ENCODE results near the gene HMGCL.
"Not testable (repeated sequence)": the region's sequence is repeated elsewhere in the genome, so short reads cannot be mapped to it uniquely, and the experiment has no call there.

The HMGCL gene

GRCh38 chr1:23798662-23799142 is 26.5 kb downstream of the HMGCL start:
- no peak for DNase-seq (ENCODE audit: low spot score)

- no peak for DNase-seq (ENCODE audit: low spot score)
These were observed 27.5 kb downstream of the HMGCL start for GRCh38 chr1:23797478-23798448.

- DNase-seq (ENCODE audit: low spot score): no peak
These were observed 28.6 kb downstream of the HMGCL start for GRCh38 chr1:23796466-23797271.

- DNase-seq (ENCODE audit: low spot score): no peak
These were observed 29.4 kb downstream of the HMGCL start for GRCh38 chr1:23795676-23796465.

GRCh38 chr1:23794732-23795182 is 30.5 kb downstream of the HMGCL start:
- not testable (repeated sequence) for DNase-seq (ENCODE audit: low spot score)

GRCh38 chr1:23793861-23794731 is 31.1 kb downstream of the HMGCL start:
- DNase-seq (ENCODE audit: low spot score): no peak

GRCh38 chr1:23793018-23793781 is 32.0 kb downstream of the HMGCL start:
- DNase-seq (ENCODE audit: low spot score): no peak

GRCh38 chr1:23792151-23792945 is 32.9 kb downstream of the HMGCL start:
- DNase-seq (ENCODE audit: low spot score): no peak

GRCh38 chr1:23791516-23792047 is 33.6 kb downstream of the HMGCL start:
- peak; percentile 66 for DNase-seq (ENCODE audit: low spot score)

- peak; percentile 95 for DNase-seq (ENCODE audit: low spot score)
These were observed 34.3 kb downstream of the HMGCL start, which contains the start of gene LYPLA2 for GRCh38 chr1:23790696-23791515. Gene LYPLA2 (plus strand): TSS chr1:23791145. CDS start chr1:23792683, 1,538 bp downstream.

- DNase-seq (ENCODE audit: low spot score): no peak
These were observed 36.5 kb downstream of the HMGCL start for GRCh38 chr1:23788695-23789094.

GRCh38 chr1:23787701-23788100 is 37.5 kb downstream of the HMGCL start:
- no peak for DNase-seq (ENCODE audit: low spot score)

GRCh38 chr1:23784846-23785245 is 40.4 kb downstream of the HMGCL start:
- DNase-seq (ENCODE audit: low spot score): no peak

- DNase-seq (ENCODE audit: low spot score): not testable (repeated sequence)
These were observed 42.1 kb downstream of the HMGCL start for GRCh38 chr1:23783141-23783540.

- no peak for DNase-seq (ENCODE audit: low spot score)
These were observed 45.3 kb downstream of the HMGCL start for GRCh38 chr1:23779826-23780371.

GRCh38 chr1:23777979-23778814 is 47.0 kb downstream of the HMGCL start, which contains the start of gene PITHD1:
Gene PITHD1 (plus strand): TSS chr1:23778418. CDS start chr1:23778516, 98 bp downstream.
- peak; percentile 94 for DNase-seq (ENCODE audit: low spot score)
